NK-92 treated with Interleukin-12 subunit alpha and Interleukin-12 subunit beta, amount 100 ng/mL, for 24 hours (cell line): ENCODE measurements around the gene SF3B4.
A peak's percentile ranks its signal among the peaks of the same experiment; 100 is the strongest.

Source experiments
- DNase-seq: peaks from one replicate; lab custom pipeline; 2025; lab: John Stamatoyannopoulos, UW

Gene SF3B4

GRCh38 chr1:149933208-149933607 is 5.6 kb upstream of the SF3B4 start:
- no peak for DNase-seq

- no peak for DNase-seq
These were observed 4.9 kb upstream of the SF3B4 start for GRCh38 chr1:149932474-149932873.

DNA sequence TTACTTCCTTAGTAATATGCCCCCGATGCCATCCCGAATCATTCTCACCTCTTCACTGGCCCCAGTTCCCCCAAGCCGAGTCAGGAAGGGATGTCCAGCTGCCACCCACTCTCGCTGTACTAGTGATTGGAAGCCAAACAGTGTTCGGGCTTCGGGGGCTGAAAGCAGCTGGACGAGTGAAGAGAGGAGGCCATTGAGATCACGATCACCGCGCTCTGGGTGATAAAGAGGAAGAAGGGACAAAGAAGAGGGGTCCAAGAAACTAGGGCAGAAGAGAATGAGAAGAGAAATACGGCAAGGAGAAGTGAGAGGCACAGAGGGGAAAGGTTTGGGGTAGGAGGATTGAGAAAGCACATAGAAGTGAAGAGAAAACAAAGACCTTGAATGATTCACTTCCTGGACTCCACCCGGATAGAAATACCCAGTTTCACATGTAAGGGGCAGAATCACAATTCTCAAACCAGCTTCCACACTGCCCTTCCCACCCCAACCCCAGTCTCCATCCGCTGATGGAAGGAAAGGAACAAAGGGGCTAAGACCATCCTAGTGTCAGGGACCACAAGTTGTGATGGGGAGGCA is 3.7 kb upstream of the SF3B4 start:
- DNase-seq: no peak

GRCh38 chr1:149929856-149930255 is 2.3 kb upstream of the SF3B4 start:
- no peak for DNase-seq

- DNase-seq: no peak
These were observed 760 bp upstream of the SF3B4 start for GRCh38 chr1:149928401-149928724.

DNA sequence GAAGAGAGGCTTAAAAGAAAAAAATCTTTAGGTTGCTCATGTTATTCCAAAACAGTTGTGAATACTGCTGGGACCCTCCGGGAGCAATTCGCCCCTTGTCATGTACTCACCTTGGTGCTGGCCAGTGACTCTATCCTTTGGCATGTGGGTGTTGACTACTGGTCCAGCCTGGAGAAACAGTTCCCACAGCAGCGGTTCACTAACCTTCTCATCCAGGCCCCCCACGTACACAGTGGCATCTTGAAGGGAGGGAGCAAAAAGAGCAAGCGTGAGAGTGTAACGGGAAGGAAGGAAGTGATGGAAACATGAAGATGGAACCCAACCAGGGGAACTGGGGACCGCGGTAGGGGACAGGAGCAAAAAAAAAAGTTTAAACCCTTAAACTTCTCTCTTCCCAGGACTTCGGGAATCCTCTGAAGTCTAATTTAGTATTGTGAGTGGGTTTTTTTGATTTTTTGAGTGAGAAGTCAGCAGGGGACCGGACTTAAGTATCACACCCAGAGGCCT is 494 bp downstream of the SF3B4 start:
- DNase-seq: no peak

GRCh38 chr1:149926296-149926695 is 1.3 kb downstream of the SF3B4 start:
- no peak for DNase-seq

- DNase-seq: no peak
These were observed 1.9 kb downstream of the SF3B4 start for GRCh38 chr1:149925751-149926150.

DNA sequence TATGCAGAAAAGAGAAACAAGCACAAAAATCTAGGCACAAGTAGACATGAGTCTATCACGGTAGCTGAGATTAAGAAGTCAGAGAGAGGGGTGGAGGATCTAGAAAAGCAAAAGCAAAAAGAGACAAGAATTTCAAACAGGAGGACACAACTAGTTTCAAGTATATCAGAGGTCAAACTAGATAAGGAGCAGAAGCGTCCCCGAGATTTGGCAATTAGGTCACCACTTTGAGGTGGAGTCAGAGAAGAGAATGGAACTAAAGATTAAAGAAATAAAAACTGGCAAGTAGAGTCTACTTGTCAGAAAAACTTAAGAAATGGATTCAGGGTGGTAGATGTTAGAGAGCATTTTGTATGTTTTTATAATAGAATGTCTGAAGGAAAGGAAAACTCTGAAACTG is 2.3 kb downstream of the SF3B4 start:
- no peak for DNase-seq

- DNase-seq: no peak
These were observed 4.0 kb downstream of the SF3B4 start for GRCh38 chr1:149923626-149924025.

GRCh38 chr1:149917571-149918144 is 9.9 kb downstream of the SF3B4 start, which contains the start of gene SV2A:
Gene SV2A (minus strand): TSS chr1:149917844. CDS start chr1:149913840, 4,004 bp downstream.
- peak; percentile 55 for DNase-seq

- no peak for DNase-seq
These were observed 10.7 kb downstream of the SF3B4 start for GRCh38 chr1:149916898-149917252.

DNA sequence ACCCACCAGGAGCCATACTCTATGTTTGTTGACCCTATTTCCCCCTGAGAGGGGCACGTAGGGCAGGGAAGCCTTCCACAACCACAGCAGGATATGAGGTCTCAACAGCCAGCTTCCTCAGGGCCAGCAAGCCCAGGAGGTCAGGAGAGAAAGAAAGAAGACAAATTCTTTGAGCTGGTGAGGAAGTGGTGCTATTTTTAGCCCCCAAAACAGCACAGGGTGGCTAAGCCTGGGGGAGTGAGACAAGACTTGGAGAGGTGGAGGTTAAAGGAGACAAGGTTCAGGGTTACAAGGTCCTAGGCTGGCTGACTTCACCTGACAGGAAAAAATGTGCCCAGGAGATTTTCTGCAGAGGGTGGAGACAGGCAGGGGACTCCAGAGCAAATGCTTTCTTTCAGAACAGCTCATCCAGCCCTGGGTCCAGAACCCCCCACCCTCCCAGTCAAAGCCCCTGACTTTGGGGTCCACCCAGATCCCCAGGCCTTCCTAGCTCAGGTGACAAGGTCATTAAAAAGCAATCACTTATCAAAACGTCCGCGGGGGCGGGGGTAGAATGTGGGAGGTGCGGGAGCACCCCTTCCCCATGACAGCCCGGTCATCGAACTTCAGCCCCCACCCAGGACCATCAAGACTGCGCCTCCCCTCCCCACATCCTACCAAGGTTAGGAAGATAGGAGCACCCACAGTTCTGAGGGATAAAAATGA is 11.3 kb downstream of the SF3B4 start:
- no peak for DNase-seq

DNA sequence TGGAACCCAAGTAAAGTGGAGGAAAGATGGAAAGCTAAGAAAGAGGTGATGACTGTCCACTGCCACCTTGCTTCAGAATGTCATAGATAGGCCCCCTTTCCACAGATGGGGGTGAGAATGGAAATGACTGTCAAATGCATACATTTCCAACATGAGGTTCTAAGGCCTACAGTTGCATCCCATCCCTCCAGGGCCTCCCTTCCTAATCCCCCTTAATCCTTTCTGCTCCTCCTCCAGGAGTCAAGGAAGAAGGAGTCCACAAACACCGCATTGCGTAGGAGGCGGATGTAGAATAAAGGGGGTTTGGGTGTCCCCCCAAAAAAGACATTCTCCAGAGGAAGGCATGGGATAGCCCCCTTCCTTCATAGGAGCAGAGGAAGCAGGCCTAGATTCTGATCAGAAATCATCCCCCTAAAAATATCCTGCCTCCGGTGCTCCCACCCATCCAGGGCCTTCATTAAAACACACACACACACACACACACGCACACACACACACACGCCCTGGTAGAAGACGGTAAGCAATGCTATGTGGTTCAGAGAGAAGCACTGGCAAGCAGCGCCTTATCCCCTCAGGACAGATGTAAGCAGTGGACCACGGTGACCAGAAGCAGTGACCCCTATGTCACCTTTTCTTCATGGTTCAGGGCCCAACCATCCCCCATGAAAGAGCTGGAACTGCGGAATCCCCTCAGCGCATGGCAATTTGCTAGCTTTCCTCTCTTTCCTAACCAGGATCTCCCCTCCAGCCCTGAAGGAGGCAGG is 12.0 kb downstream of the SF3B4 start:
- DNase-seq: no peak

DNA sequence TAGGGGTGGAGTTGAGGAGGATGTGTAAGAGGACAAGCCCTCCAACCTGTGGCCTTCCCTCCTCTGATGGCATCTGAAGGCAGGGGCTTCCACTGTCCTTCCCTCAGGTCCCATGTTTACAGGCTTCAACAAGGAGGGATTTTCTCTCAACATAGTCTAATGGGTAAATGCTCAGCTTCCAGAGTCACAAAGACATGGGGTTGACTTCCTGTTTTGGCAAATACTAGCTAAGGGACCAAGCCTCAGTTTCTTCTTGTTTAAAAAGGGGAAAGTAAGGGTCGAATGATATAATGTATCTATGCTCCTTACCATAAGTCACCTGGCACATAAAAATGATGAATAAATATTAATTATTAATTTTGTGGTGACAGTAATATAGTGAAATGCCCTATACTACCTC is 13.1 kb downstream of the SF3B4 start:
- DNase-seq: no peak

GRCh38 chr1:149906570-149907075 is 21.0 kb downstream of the SF3B4 start:
- DNase-seq: no peak

GRCh38 chr1:149903836-149904491 is 23.6 kb downstream of the SF3B4 start:
- no peak for DNase-seq

DNA sequence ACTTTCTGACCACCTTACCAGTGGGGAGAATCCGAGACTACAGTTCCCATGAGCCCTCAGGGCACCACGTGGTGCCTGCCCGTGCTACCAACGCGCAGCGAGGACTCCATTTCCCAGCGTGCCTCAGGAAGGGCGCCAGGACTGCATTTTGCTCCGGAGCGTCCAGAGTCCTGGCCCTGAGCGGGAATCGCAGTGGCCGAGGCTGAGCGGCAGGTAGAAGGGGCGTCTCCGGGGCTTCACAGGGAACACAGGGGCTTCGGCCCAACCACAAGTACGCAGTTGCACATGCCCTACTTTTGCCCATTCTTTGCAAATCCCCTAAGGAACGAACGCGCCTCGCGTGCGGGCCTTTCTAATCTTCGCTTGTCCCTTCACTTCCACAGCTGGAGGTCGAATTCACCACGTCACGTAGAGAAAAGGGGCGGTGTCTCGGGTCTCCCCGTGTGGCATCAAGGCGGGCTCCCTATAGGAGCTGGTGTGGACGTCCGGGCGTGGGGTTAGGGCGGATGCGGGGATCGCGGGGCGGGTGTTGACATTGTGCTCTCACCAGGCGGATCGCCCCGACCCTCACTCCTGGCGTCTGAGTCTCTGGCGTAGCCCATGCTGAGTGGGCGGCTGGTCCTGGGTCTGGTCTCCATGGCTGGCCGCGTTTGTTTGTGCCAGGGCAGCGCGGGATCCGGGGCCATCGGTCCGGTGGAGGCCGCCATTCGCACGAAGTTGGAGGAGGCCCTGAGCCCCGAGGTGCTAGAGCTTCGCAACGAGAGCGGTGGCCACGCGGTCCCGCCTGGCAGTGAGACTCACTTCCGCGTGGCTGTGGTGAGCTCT is 27.9 kb downstream of the SF3B4 start, which contains the start of gene BOLA1:
TSS of gene BOLA1 (plus strand) at position 109 of the 825 bp plus-strand sequence. CDS start at position 601, 492 bp downstream.
- DNase-seq: no peak

DNA sequence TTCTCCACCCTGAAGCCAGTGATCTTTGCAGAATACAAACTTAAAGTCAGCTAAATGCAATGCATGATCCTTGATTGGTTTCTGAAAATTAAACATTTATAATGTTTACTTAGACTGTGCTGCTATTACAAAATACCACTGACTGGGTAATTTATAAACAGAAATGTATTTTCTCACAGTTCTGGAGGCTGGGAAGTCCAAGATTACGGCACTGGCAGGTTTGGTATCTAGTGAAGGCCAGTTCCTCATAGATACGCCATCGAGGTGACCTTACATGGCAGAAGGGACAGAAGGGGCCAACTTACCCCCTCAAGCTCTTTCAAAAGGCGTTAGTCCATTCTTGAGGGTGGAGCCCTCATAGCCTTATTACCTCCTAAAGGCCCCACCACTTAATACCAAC is 31.0 kb downstream of the SF3B4 start:
- DNase-seq: no peak

GRCh38 chr1:149888999-149889289 is 38.7 kb downstream of the SF3B4 start:
- DNase-seq: no peak
